COLO829 (cell line): ENCODE data around the gene MAGEB4.

Source experiments
- DNase-seq: peaks from one replicate; pipeline ENCODE4 v3.0.0; 2012; ENCODE audit warnings: low spot score

Gene MAGEB4

DNA sequence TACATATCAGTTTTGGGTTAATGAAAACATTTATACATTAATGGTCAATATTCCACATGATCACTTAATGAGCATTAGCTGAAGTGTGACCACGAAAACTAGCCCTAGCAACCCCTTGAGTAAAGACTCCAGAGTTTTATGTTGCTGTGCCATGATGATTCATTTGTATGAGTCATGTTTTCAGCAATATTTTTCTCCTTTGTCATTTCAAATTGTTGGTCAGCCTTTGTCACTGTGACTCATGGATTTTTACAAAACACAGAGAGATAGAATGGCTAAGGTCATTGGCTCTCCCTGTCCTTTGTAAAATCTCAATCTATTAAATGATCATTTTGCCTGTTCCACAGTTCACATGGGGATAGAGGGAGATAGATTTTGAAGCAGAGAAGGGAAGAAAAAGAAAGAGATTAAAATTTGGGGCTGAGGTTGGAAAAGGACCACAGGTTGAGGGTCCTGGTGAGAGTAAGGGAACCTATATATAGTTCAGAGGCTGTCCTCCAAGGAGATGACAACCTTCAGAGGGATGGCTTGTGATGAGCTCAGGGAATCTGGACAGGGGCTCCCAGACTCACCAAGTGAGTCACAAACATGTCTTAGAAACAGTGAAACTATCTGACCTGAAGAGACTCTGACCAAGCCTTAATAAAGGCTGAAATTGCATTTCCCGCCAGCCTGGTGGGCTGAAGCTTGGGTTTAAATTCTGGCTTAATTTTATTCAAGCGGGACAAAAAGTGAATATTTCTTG lies 41.8 kb downstream of the MAGEB4 start:
- DNase-seq, result peak; percentile 86
